OCI-LY3 (cell line): ENCODE measurements around the gene MIER2.

Source experiments
- H2AFZ ChIP-seq: fragments of 200-600, 300-600 bp; shearing (Covaris generic); 2 replicates; pipeline ENCODE4 v1.6.0; 2014; ENCODE audit warnings: antibody characterized with exemption, low read depth, low read length
- H3K27ac ChIP-seq: fragments of 200-600, 300-600 bp; sonication (generic); 2 replicates; pipeline ENCODE4 v1.5.1; 2014; ENCODE audit warnings: mild to moderate bottlenecking, low read length, moderate library complexity, mixed read lengths
- H3K27me3 ChIP-seq: fragments of 200-600, 300-600 bp; sonication (generic); 2 replicates; pipeline ENCODE4 v1.6.1; 2014; ENCODE audit warnings: low read depth, low read length, mixed read lengths
- H3K36me3 ChIP-seq: fragments of 200-600, 300-600 bp; sonication (generic); replicated peaks from 2 replicates; pipeline ENCODE3; 2014; ENCODE audit warnings: low read depth, low read length, mixed read lengths
- H3K4me1 ChIP-seq: fragments of 300-600, 200-600 bp; sonication (generic); 2 replicates; pipeline ENCODE4 v1.6.1; 2014; ENCODE audit warnings: low read length, mixed read lengths
- H3K4me2 ChIP-seq: fragments of 200-600, 300-600 bp; sonication (generic); 2 replicates; pipeline ENCODE4 v1.6.1; 2014; ENCODE audit warnings: low read length, mixed read lengths
- H3K4me3 ChIP-seq: fragments of 300-600, 200-600 bp; sonication (generic); 2 replicates; pipeline ENCODE4 v1.5.1; 2014; ENCODE audit warnings: antibody characterized with exemption, mild to moderate bottlenecking, low read length, moderate library complexity
- H3K79me2 ChIP-seq: fragments of 300-600, 200-600 bp; shearing (Covaris generic); 2 replicates; pipeline ENCODE4 v1.6.1; 2014; ENCODE audit warnings: mild to moderate bottlenecking, low read length, mixed read lengths
- H3K9ac ChIP-seq: fragments of 300-600, 200-600 bp; shearing (Covaris generic); 2 replicates; pipeline ENCODE4 v1.6.0; 2014; ENCODE audit warnings: mild to moderate bottlenecking, low read length, moderate library complexity
- H3K9me3 ChIP-seq: fragments of 200-600, 300-600 bp; shearing (Covaris generic); 2 replicates; pipeline ENCODE4 v1.6.1; 2014; ENCODE audit warnings: low read length, mixed read lengths; ENCODE audit not compliant: insufficient read depth
- H4K20me1 ChIP-seq: fragments of 200-600, 300-600 bp; sonication (generic); 2 replicates; pipeline ENCODE4 v1.6.1; 2016; ENCODE audit warnings: low read length, mixed read lengths; ENCODE audit not compliant: insufficient read depth
- CTCF ChIP-seq: fragments of 200-600, 300-600 bp; sonication (generic); IDR thresholded peaks from 2 replicates; pipeline ENCODE4 v1.5.1; 2014; ENCODE audit warnings: antibody characterized with exemption, low read length, low read depth
- EZH2phosphoT487 ChIP-seq: fragments of 200-600 bp; shearing (Covaris generic); IDR thresholded peaks from 2 replicates; pipeline ENCODE4 v1.6.1; 2018; ENCODE audit warnings: antibody characterized with exemption, mixed run types, low read depth

The MIER2 gene

GRCh38 chr19:369256-369655 lies 24.7 kb upstream of the MIER2 start:
- Histone ChIP-seq H3K4me3 (no peak overlapping the region), H3K27me3 (no peaks in the 10 kb centered on the region), H3K79me2 (no peaks in the 10 kb centered on the region), H3K4me2 (no peak overlapping the region), H3K9me3 (no peaks in the 10 kb centered on the region), H3K27ac (no peak overlapping the region), H3K4me1 (no peaks in the 10 kb centered on the region), H3K36me3 (no peaks in the 10 kb centered on the region), H3K9ac (no peak overlapping the region), H2AFZ (no peak overlapping the region), H4K20me1 (no peaks in the 10 kb centered on the region)
- no peak for TF ChIP-seq CTCF
- no peak for TF ChIP-seq EZH2phosphoT487

- Histone ChIP-seq H3K4me2 (no peak overlapping the region), H3K4me1 (no peaks in the 10 kb centered on the region), H3K9ac (no peak overlapping the region), H3K79me2 (no peaks in the 10 kb centered on the region), H3K36me3 (no peaks in the 10 kb centered on the region), H2AFZ (no peak overlapping the region), H3K4me3 (no peak overlapping the region), H3K9me3 (no peaks in the 10 kb centered on the region), H3K27me3 (no peaks in the 10 kb centered on the region), H4K20me1 (no peaks in the 10 kb centered on the region), H3K27ac (no peak overlapping the region)
- TF ChIP-seq CTCF (no peak), EZH2phosphoT487 (no peak)
Observed at GRCh38 chr19:368630-369024, 24.0 kb upstream of the MIER2 start.

GRCh38 chr19:367963-368629 lies 23.5 kb upstream of the MIER2 start:
- Histone ChIP-seq H3K9ac (no peak overlapping the region), H3K27me3 (no peaks in the 10 kb centered on the region), H3K9me3 (no peaks in the 10 kb centered on the region), H3K27ac (no peak overlapping the region), H3K79me2 (no peaks in the 10 kb centered on the region), H3K4me1 (no peaks in the 10 kb centered on the region), H3K4me3 (no peak overlapping the region), H3K4me2 (no peak overlapping the region), H2AFZ (no peak overlapping the region), H4K20me1 (no peaks in the 10 kb centered on the region), H3K36me3 (no peaks in the 10 kb centered on the region)
- no peak for TF ChIP-seq EZH2phosphoT487
- no peak for TF ChIP-seq CTCF

- no peak overlapping the region for H2AFZ ChIP-seq
- H3K4me2 ChIP-seq = no peak overlapping the region
- H3K9me3 ChIP-seq = no peaks in the 10 kb centered on the region
- TF ChIP-seq EZH2phosphoT487 (no peak), CTCF (no peak)
- H3K9ac ChIP-seq = no peak overlapping the region
- H3K27ac ChIP-seq = no peak overlapping the region
- H3K27me3 ChIP-seq = no peaks in the 10 kb centered on the region
- no peaks in the 10 kb centered on the region for H3K79me2 ChIP-seq
- no peaks in the 10 kb centered on the region for H3K36me3 ChIP-seq
- H4K20me1 ChIP-seq = no peaks in the 10 kb centered on the region
- no peaks in the 10 kb centered on the region for H3K4me1 ChIP-seq
- H3K4me3 ChIP-seq = no peak overlapping the region
Observed at GRCh38 chr19:367561-367960, 23.0 kb upstream of the MIER2 start.
